ENCODE measurements around the gene TSPAN32. TPM values are rescaled to one million over a fixed set of nuclear protein-coding genes. Genes with fewer than 3 reads are reported as not detected.
"Not testable (repeated sequence)": the region's sequence is repeated elsewhere in the genome, so short reads cannot be mapped to it uniquely, and the experiment has no call there.

Gene TSPAN32
- total RNA-seq, 1 donor from 2014 or later: 4.5 TPM

DNA sequence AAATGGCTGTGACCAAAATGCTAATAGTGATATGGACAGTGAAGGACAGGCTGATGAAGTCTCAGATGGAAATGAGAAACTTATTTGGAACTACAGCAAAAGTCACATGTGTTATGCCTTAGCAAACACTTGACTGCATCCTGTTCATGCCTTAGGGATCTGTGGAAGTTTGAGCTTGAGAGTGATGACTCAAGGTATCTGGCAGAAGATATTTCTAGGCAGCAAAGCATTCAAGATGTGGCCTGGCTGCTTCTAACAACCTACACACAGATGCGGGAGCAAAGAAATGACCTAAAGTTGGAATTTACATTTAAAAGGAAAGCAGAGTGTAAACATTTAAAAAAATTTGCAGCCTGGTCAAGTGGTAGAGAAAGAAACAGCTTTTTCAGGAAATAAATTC lies 47.2 kb downstream of the TSPAN32 start:
- TF ChIP-seq, protein P1, sequence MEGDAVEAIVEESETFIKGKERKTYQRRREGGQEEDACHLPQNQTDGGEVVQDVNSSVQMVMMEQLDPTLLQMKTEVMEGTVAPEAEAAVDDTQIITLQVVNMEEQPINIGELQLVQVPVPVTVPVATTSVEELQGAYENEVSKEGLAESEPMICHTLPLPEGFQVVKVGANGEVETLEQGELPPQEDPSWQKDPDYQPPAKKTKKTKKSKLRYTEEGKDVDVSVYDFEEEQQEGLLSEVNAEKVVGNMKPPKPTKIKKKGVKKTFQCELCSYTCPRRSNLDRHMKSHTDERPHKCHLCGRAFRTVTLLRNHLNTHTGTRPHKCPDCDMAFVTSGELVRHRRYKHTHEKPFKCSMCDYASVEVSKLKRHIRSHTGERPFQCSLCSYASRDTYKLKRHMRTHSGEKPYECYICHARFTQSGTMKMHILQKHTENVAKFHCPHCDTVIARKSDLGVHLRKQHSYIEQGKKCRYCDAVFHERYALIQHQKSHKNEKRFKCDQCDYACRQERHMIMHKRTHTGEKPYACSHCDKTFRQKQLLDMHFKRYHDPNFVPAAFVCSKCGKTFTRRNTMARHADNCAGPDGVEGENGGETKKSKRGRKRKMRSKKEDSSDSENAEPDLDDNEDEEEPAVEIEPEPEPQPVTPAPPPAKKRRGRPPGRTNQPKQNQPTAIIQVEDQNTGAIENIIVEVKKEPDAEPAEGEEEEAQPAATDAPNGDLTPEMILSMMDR (IDR thresholded peaks at IDR 0.05; ENCODE audit: unreplicated experiment): no peak
- DNase-seq (ENCODE audit: low spot score, unreplicated experiment): no peak
- no peak overlapping the region for H3K4me3 Mint-ChIP-seq (ENCODE audit: low read depth)
- H3K9me3 Mint-ChIP-seq (ENCODE audit: low read depth): peaks cover 6% of the 10 kb centered on the region
- no peaks in the 10 kb centered on the region for H3K36me3 Mint-ChIP-seq (ENCODE audit: insufficient read depth)
- no peak overlapping the region for H3K27ac Mint-ChIP-seq
- H3K4me1 Mint-ChIP-seq (ENCODE audit: low read depth): no peaks in the 10 kb centered on the region
- H3K27me3 Mint-ChIP-seq: peaks cover 41% of the 10 kb centered on the region

DNA sequence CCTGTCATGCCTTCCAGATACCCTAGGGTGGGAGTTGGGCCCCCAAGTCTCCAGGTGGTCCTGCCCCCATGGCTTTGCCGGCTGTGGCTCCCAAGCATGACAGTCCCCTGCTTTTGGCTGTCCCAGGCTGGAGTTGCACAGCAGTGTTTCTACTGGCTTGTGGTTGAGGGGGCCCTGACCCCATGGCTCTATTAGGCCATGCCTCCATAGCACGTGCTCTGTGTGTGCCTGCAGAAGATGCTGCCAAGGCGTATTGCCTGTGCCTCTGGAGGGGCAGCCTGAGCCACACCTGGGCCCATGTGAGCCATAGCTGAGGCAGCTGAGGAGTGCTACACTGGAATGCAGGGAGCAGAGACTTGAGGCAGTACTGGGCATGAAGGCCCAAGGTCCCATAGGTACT lies 49.9 kb downstream of the TSPAN32 start:
- TF ChIP-seq, protein P1 (IDR thresholded peaks at IDR 0.05; ENCODE audit: unreplicated experiment): no peak
- Mint-ChIP-seq H3K4me3 (ENCODE audit: low read depth) (no peak overlapping the region), H3K27ac (no peak overlapping the region), H3K4me1 (ENCODE audit: low read depth) (no peaks in the 10 kb centered on the region), H3K9me3 (ENCODE audit: low read depth) (peaks cover 10% of the 10 kb centered on the region), H3K27me3 (peaks cover 38% of the 10 kb centered on the region), H3K36me3 (ENCODE audit: insufficient read depth) (no peaks in the 10 kb centered on the region)
- no peak for DNase-seq (ENCODE audit: low spot score, unreplicated experiment)

DNA sequence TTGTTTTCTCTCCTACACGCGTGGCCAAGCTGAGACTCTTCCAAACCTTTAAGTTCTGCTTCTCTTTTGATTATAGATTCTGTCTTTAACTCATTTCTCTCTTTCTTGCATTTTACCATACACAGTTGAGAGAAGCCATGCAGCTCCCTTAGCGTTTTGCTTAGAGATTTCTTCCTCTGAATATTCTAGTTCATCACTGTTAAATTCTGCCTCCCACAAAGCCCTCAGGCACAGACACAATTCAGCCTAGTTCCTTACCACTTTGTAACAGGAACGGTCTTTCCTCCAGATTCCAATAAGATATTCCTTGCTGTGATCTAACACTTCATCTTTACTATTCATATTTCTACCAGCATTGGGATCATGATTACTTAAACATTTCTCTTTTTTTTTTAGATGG lies 50.6 kb downstream of the TSPAN32 start:
- Mint-ChIP-seq H3K4me3 (ENCODE audit: low read depth) (no peak overlapping the region), H3K27me3 (peaks cover 41% of the 10 kb centered on the region), H3K9me3 (ENCODE audit: low read depth) (peaks cover 10% of the 10 kb centered on the region), H3K4me1 (ENCODE audit: low read depth) (no peaks in the 10 kb centered on the region), H3K36me3 (ENCODE audit: insufficient read depth) (no peaks in the 10 kb centered on the region), H3K27ac (no peak overlapping the region)
- no peak for DNase-seq (ENCODE audit: low spot score, unreplicated experiment)
- TF ChIP-seq, protein P1 (IDR thresholded peaks at IDR 0.05; ENCODE audit: unreplicated experiment): no peak

DNA sequence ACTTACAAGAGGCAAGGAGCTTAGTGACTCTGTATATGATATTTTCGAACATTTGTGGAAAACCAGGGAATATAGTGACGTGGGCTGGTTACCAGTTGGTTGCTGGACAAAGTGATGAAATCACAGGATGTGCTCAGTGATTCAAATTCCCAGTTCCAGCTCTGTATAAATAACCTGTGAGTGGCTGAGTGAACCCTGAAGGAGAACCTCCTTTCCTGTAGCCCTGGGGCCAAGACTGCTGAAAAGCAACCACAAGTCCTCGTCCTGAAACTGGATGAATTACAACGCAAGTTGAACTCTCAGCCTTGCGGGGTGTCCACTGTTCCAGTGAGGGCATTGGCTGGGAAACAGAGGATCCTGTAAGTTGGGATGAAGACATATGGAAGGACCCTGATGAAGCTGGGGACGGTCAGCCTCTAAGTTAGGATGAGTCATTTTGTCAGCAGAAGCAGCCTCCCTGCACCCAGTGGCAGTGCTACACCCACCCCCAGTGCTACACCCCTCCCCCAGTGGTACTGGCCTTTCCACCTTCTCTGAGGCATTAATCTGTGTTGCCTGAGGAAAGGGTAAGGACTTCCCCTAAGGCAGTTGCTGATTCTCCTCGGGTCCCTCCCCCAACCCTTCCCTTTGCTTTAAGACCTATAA lies 53.3 kb downstream of the TSPAN32 start:
- H3K27me3 Mint-ChIP-seq: peaks cover 36% of the 10 kb centered on the region
- H3K4me3 Mint-ChIP-seq (ENCODE audit: low read depth): no peak overlapping the region
- H3K9me3 Mint-ChIP-seq (ENCODE audit: low read depth): peaks cover 4% of the 10 kb centered on the region
- no peak for DNase-seq (ENCODE audit: low spot score, unreplicated experiment)
- H3K27ac Mint-ChIP-seq: no peak overlapping the region
- no peaks in the 10 kb centered on the region for H3K36me3 Mint-ChIP-seq (ENCODE audit: insufficient read depth)
- TF ChIP-seq, protein P1 (IDR thresholded peaks at IDR 0.05; ENCODE audit: unreplicated experiment): no peak
- H3K4me1 Mint-ChIP-seq (ENCODE audit: low read depth): no peaks in the 10 kb centered on the region

DNA sequence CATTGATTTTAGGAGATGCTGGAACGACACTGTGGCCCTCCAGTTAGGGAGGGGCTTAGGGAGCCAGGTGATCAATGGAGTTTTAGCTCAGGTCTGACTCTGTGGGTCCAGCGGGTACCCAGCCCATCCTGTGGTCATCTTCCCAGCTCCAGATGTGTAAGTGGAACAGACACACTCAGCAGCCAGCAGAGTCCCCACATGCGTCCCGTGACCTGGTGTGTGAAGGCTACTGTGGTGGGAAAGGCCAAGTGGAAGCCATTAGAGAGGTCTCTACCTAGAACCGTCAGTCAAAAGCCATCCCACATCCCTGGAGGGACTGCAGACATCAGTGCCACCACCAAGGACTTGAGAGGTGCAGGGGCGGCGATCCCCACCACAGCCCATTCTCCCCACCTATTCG lies 55.4 kb downstream of the TSPAN32 start:
- DNase-seq (ENCODE audit: low spot score, unreplicated experiment): no peak
- Mint-ChIP-seq H3K27me3 (peaks cover 35% of the 10 kb centered on the region), H3K36me3 (ENCODE audit: insufficient read depth) (no peaks in the 10 kb centered on the region), H3K27ac (no peak overlapping the region), H3K4me1 (ENCODE audit: low read depth) (no peaks in the 10 kb centered on the region), H3K9me3 (ENCODE audit: low read depth) (peaks cover 4% of the 10 kb centered on the region), H3K4me3 (ENCODE audit: low read depth) (no peak overlapping the region)
- TF ChIP-seq, protein P1 (IDR thresholded peaks at IDR 0.05; ENCODE audit: unreplicated experiment): no peak

DNA sequence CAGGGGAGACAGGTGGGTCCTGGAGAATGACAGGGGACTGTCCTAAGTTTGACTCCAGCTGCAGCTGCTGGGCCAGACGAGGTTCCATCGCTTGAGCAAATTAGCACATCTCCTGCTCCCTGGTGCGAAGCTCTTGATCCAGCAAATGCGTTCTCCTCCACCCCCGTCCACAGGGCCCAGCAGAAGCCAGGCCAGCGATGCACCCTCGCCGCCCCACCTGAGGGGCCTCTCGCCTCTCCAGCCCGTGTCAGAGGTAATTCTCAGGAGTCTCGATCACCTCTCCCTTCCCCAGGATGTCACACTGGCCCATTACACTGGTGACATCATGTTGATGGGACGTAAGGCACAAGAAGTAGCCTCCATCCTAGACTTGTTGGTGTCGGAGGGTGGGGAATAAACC lies 55.8 kb downstream of the TSPAN32 start:
- H3K27ac Mint-ChIP-seq: not testable (repeated sequence)

More for the DNA sequence above, 55.8 kb downstream of the TSPAN32 start:
- not testable (repeated sequence) for H3K4me1 Mint-ChIP-seq (ENCODE audit: low read depth); H3K9me3 Mint-ChIP-seq (ENCODE audit: low read depth); H3K36me3 Mint-ChIP-seq (ENCODE audit: insufficient read depth); DNase-seq (ENCODE audit: low spot score, unreplicated experiment); H3K4me3 Mint-ChIP-seq (ENCODE audit: low read depth)
- H3K27me3 Mint-ChIP-seq: peaks cover 35% of the 10 kb centered on the region

All from progenitor cell of endocrine pancreas (in vitro differentiated cells).